HepG2 (cell line): ENCODE results near the gene HPD.

Experiments
- CEBPB ChIP-seq: IDR thresholded peaks from 2 replicates; pipeline ENCODE4 v1.6.1; 2011; ENCODE audit warnings: low read depth, low read length, improper control_type of control experiment, borderline replicate concordance
- CTCF ChIP-seq: sonication (generic); formaldehyde crosslinking; IDR thresholded peaks from 2 replicates; pipeline ENCODE4 v1.5.0; 2020; ENCODE audit warnings: mild to moderate bottlenecking, missing genetic modification reagents, moderate library complexity
- E2F5 ChIP-seq: sonication (generic); formaldehyde crosslinking; conservative IDR thresholded peaks from 2 replicates; pipeline ENCODE4 v1.4.0; 2020; ENCODE audit warnings: missing genetic modification reagents
- EP300 ChIP-seq, 3 experiments: sonication (generic) in 1 of 3; formaldehyde crosslinking in 1 of 3; IDR thresholded peaks; 2 replicates each; pipeline versions ENCODE4 v1.5.1 to v1.6.1; 2011 to 2020; ENCODE audit warnings: low read depth in 2 of 3, low read length in 2 of 3, borderline replicate concordance in 1 of 3, improper control_type of control experiment in 1 of 3, mild to moderate bottlenecking in 1 of 3, missing genetic modification reagents in 1 of 3, moderate library complexity in 1 of 3
- FOXK1 ChIP-seq: sonication (generic); formaldehyde crosslinking; IDR thresholded peaks from 2 replicates; pipeline ENCODE4 v1.4.0; 2020; ENCODE audit warnings: low read depth, missing genetic modification reagents, borderline replicate concordance
- LBX2 ChIP-seq: sonication (generic); formaldehyde crosslinking; IDR thresholded peaks from 2 replicates; pipeline ENCODE4 v1.5.0; 2020; ENCODE audit warnings: missing genetic modification reagents, mild to moderate bottlenecking, borderline replicate concordance
- NFE2 ChIP-seq: sonication (generic); formaldehyde crosslinking; IDR thresholded peaks from 2 replicates; pipeline ENCODE4 v1.4.0; 2020; ENCODE audit warnings: missing genetic modification reagents
- PHB2 ChIP-seq: fragments of 450-650 bp; IDR thresholded peaks from 2 replicates; pipeline ENCODE4 v1.6.1; 2018; ENCODE audit not compliant: partially characterized antibody
- SMARCC2 ChIP-seq: fragments of 450-650 bp; IDR thresholded peaks from 2 replicates; pipeline ENCODE4 v1.6.1; 2017; ENCODE audit warnings: antibody characterized with exemption, mild to moderate bottlenecking
- TGIF2 ChIP-seq: IDR thresholded peaks from 2 replicates; pipeline ENCODE4 v1.6.1; 2016; ENCODE audit warnings: control low read depth, missing compliant biosample characterization
- ZBTB40 ChIP-seq, 2 experiments: fragments of 450-650 bp in 1 of 2; sonication (generic) in 1 of 2; formaldehyde crosslinking in 1 of 2; IDR thresholded peaks; 2 replicates each; pipeline versions ENCODE4 v1.6.1 to v1.8.0; 2016 to 2022; ENCODE audit warnings: antibody characterized with exemption in 1 of 2, mild to moderate bottlenecking in 1 of 2, missing genetic modification reagents in 1 of 2
- ZNF138 ChIP-seq: sonication (generic); formaldehyde crosslinking; IDR thresholded peaks from 2 replicates; pipeline ENCODE4 v1.5.0; 2020; ENCODE audit warnings: mild to moderate bottlenecking, low read depth, missing genetic modification reagents
- ZNF724P ChIP-seq: sonication (generic); formaldehyde crosslinking; IDR thresholded peaks from 2 replicates; pipeline ENCODE4 v1.8.0; 2022; ENCODE audit warnings: missing genetic modification reagents, borderline replicate concordance

- TF ChIP-seq NFE2 (CRISPR knock-in tag) (no peak), CEBPB (no peak), LBX2 (CRISPR knock-in tag) (no peak), E2F5 (CRISPR knock-in tag) (no peak), TGIF2 (no peak), SMARCC2 (no peak), ZNF724P (CRISPR knock-in tag) (no peak), CTCF (CRISPR knock-in tag) (no peak), EP300 (IDR thresholded peaks at IDR 0.05; ENCODE audit: low read depth in 2 of 2, low read length in 2 of 2) (no peak), EP300 (CRISPR knock-in tag; IDR thresholded peaks at IDR 0.05; ENCODE audit: borderline replicate concordance) (no peak), FOXK1 (no peak), ZNF138 (CRISPR knock-in tag) (no peak), ZBTB40 (IDR thresholded peaks at IDR 0.05) (no peak), ZBTB40 (CRISPR knock-in tag; IDR thresholded peaks at IDR 0.05) (no peak), PHB2 (no peak)
Observed at GRCh38 chr12:121805171-121806008, 53.3 kb downstream of the HPD start.
